K562 treated with DMSO at 1 percent for 24 hours (cell line): Measurements from ENCODE around the gene BAG1. TPM values are rescaled to one million over a fixed set of nuclear protein-coding genes. Genes with fewer than 3 reads are reported as not detected.

Source experiments
- total RNA-seq: library from RNA; unstranded; fragments of 300-600 nt; gene quantifications from 2 replicates; pipeline ENCODE4 v1.2.3, GENCODE V29; 2022; ENCODE audit warnings: low read depth; ENCODE audit not compliant: insufficient read depth

The BAG1 gene
- total RNA-seq: 102 and 116 TPM in 2 replicates

GRCh38 chr9:33264473-33265177, at the start of gene BAG1, which contains the start of gene CHMP5:
BAG1 (minus strand) TSS chr9:33264708.
CHMP5 (plus strand) TSS chr9:33265049; CDS start chr9:33265079, 30 bp downstream.

GRCh38 chr9:33290247-33291030, 25.9 kb upstream of the BAG1 start, which contains the start of gene NFX1:
NFX1 (plus strand) TSS chr9:33290516; CDS start chr9:33290573, 57 bp downstream.

GRCh38 chr9:33239921-33240320, 24.6 kb downstream of the BAG1 start, which contains the start of gene SPINK4:
SPINK4 (plus strand) TSS chr9:33240167; CDS start chr9:33240209, 42 bp downstream.

Other genes with a start within 250 kb of the BAG1 start
- 114 and 146 TPM in 2 replicates for gene DNAJA1, start 239.4 kb downstream of the BAG1 start, total RNA-seq
- gene SMU1, start 188.0 kb downstream of the BAG1 start, total RNA-seq: 7.8 and 8.9 TPM in 2 replicates
- 31.5 and 32.3 TPM in 2 replicates for gene B4GALT1, start 97.4 kb downstream of the BAG1 start, total RNA-seq
- gene SPINK4, start 24.5 kb downstream of the BAG1 start, total RNA-seq: 7.5 and 8.7 TPM in 2 replicates
- 43.9 and 51.5 TPM in 2 replicates for gene CHMP5, start 341 bp upstream of the BAG1 start, total RNA-seq
- gene NFX1, start 25.8 kb upstream of the BAG1 start, total RNA-seq: 15.3 and 15.6 TPM in 2 replicates
- gene AQP7, start 137.9 kb upstream of the BAG1 start, total RNA-seq: not detected in 2 replicates
- 18.1 and 21.1 TPM in 2 replicates for gene AQP3, start 182.9 kb upstream of the BAG1 start, total RNA-seq
- 16.6 and 20.0 TPM in 2 replicates for gene NOL6, start 209.2 kb upstream of the BAG1 start, total RNA-seq